Hematopoietic multipotent progenitor cell treated with erythropoietin and hydrocortisone succinate and interleukin-3 and kit ligand, for 17 days (in vitro differentiated cells): Measurements from ENCODE around the gene CREB3.

Experiments
- DNase-seq: peaks from one replicate; pipeline ENCODE4 v3.0.0-alpha.2; 2015; ENCODE audit warnings: low spot score

Gene CREB3

GRCh38 chr9:35702696-35703095 lies 29.8 kb upstream of the CREB3 start:
- no peak for DNase-seq

GRCh38 chr9:35703906-35704672 lies 28.4 kb upstream of the CREB3 start:
- DNase-seq = no peak

GRCh38 chr9:35705372-35705771 lies 27.1 kb upstream of the CREB3 start:
- DNase-seq = no peak

GRCh38 chr9:35705836-35706430 lies 26.5 kb upstream of the CREB3 start:
- DNase-seq = no peak

GRCh38 chr9:35706951-35707350 lies 25.5 kb upstream of the CREB3 start:
- DNase-seq = no peak

- DNase-seq = no peak
These were observed 24.3 kb upstream of the CREB3 start for GRCh38 chr9:35708146-35708545.

GRCh38 chr9:35710818-35711500 lies 21.5 kb upstream of the CREB3 start:
- no peak for DNase-seq

- no peak for DNase-seq
These were observed 20.7 kb upstream of the CREB3 start for GRCh38 chr9:35711501-35712428.

GRCh38 chr9:35712762-35713400 lies 19.6 kb upstream of the CREB3 start:
- no peak for DNase-seq

- no peak for DNase-seq
These were observed 18.9 kb upstream of the CREB3 start for GRCh38 chr9:35713578-35713977.

GRCh38 chr9:35714123-35714522 lies 18.3 kb upstream of the CREB3 start:
- DNase-seq = no peak

GRCh38 chr9:35714579-35715252 lies 17.8 kb upstream of the CREB3 start:
- DNase-seq = no peak

- no peak for DNase-seq
These were observed 16.2 kb upstream of the CREB3 start for GRCh38 chr9:35716230-35716629.

GRCh38 chr9:35717132-35717870 lies 15.2 kb upstream of the CREB3 start:
- DNase-seq = no peak

GRCh38 chr9:35718721-35719511 lies 13.6 kb upstream of the CREB3 start:
- DNase-seq = no peak

GRCh38 chr9:35719546-35719945 lies 12.9 kb upstream of the CREB3 start:
- no peak for DNase-seq

- DNase-seq = no peak
These were observed 9.0 kb upstream of the CREB3 start for GRCh38 chr9:35723426-35723825.

GRCh38 chr9:35723908-35724307 lies 8.6 kb upstream of the CREB3 start:
- no peak for DNase-seq

GRCh38 chr9:35725362-35725761 lies 7.1 kb upstream of the CREB3 start:
- no peak for DNase-seq

- peak; percentile 58 for DNase-seq
These were observed 5.5 kb upstream of the CREB3 start for GRCh38 chr9:35726931-35727330.
